C4-2B (cell line): ENCODE results near the gene PGGT1B.

Source experiments
- ZFX ChIP-seq: fragments of 450-650 bp; IDR thresholded peaks from 2 replicates; pipeline ENCODE4 v1.6.1; 2017
- TF ChIP-seq, protein P1 (sequence below): fragments of 450-650 bp; conservative IDR thresholded peaks from 2 replicates; pipeline ENCODE4 v1.5.1; 2017; ENCODE audit warnings: mild to moderate bottlenecking

DNA sequence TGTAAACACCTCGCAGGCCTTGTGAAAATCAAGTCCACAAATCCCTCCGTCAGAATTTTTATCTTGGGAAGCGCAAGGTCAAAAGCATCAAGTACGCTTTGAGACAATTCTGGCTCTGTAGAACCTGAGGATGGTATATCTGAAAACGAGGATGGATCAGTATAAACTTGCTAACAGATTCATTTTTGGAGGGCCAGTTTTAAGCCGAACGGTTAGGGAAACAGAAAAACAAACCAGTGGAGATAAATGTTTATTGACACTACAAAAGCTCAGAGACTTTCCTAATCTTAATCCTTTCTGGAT, 352 bp upstream of the PGGT1B start:
- TF ChIP-seq, protein P1, sequence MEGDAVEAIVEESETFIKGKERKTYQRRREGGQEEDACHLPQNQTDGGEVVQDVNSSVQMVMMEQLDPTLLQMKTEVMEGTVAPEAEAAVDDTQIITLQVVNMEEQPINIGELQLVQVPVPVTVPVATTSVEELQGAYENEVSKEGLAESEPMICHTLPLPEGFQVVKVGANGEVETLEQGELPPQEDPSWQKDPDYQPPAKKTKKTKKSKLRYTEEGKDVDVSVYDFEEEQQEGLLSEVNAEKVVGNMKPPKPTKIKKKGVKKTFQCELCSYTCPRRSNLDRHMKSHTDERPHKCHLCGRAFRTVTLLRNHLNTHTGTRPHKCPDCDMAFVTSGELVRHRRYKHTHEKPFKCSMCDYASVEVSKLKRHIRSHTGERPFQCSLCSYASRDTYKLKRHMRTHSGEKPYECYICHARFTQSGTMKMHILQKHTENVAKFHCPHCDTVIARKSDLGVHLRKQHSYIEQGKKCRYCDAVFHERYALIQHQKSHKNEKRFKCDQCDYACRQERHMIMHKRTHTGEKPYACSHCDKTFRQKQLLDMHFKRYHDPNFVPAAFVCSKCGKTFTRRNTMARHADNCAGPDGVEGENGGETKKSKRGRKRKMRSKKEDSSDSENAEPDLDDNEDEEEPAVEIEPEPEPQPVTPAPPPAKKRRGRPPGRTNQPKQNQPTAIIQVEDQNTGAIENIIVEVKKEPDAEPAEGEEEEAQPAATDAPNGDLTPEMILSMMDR, result no peak
- TF ChIP-seq ZFX, result no peak; the same call in 1 of the 2 replicates
